ENCODE data around the gene INTS12.

DNA sequence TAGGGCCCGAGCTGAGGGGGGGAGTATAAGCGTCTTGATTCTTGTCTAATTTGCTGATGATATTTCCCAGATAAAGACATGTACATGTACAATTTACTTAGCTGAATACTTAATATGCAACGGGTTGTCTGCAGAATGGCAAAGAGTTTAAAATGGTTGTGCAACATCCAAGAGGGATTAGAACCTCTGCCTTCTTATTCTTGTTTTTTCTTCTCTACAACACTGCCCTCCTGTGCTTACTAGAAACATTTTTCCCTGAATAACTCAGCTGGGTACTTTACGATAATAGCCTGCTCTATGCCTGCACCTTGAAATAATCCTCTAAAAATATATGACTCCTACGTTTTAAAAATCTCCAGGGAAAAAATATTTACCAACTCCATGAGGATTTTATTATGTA, 41.8 kb downstream of the INTS12 start:
- TF ChIP-seq SP1 (IDR thresholded peaks at IDR 0.05): no peak
- TF ChIP-seq L3MBTL2 (conservative IDR thresholded peaks at IDR 0.05): no peak
- TF ChIP-seq ARNT (IDR thresholded peaks at IDR 0.05): no peak
- TF ChIP-seq NFRKB (IDR thresholded peaks at IDR 0.05): no peak
- no peak for TF ChIP-seq FOXM1 (IDR thresholded peaks at IDR 0.05; ENCODE audit: borderline replicate concordance)
- no peak for TF ChIP-seq TARDBP (IDR thresholded peaks at IDR 0.05)
- no peak for TF ChIP-seq BHLHE40 (IDR thresholded peaks at IDR 0.05; ENCODE audit: borderline replicate concordance)
- TF ChIP-seq FOXK2 (IDR thresholded peaks at IDR 0.05): no peak
- TF ChIP-seq HDGF (IDR thresholded peaks at IDR 0.05; ENCODE audit: borderline replicate concordance): no peak
- no peak for TF ChIP-seq CTBP1 (IDR thresholded peaks at IDR 0.05; ENCODE audit: borderline replicate concordance)

All from HEK293T (cell line).